SK-N-SH (cell line): ENCODE results near the gene WDR27. TPM values are rescaled to one million over a fixed set of nuclear protein-coding genes. Genes with fewer than 3 reads are reported as not detected.

Experiments
- CTCF ChIA-PET: fragments of 300-600, 350-600 bp; formaldehyde crosslinking; extraction: SDS; loops from one replicate; lab custom pipeline; 2021; lab: Yijun Ruan, JAX
- POLR2A ChIA-PET: fragments of 350-600 bp; sonication (Branson Sonifier 250); formaldehyde crosslinking; extraction: SDS; loops from one replicate; lab custom pipeline; 2020; ENCODE audit warnings: antibody characterized with exemption, inconsistent platforms; lab: Yijun Ruan, JAX
- DNase-seq: peaks from one replicate; pipeline ENCODE4 v3.0.0; 2012
- H2AFZ ChIP-seq: fragments of 200-600 bp; sonication (generic); 2 replicates; pipeline ENCODE4 v1.8.1; 2016; ENCODE audit warnings: antibody characterized with exemption, mild to moderate bottlenecking, low read depth
- H3F3A ChIP-seq: fragments of 200-600 bp; sonication (generic); replicated peaks from 2 replicates; pipeline ENCODE3; 2016; ENCODE audit warnings: antibody characterized with exemption, mild to moderate bottlenecking; ENCODE audit not compliant: insufficient read depth
- H3K27ac ChIP-seq, 2 experiments: fragments of 200-500 bp in 1 of 2; fragments of 200-600 bp in 1 of 2; sonication (Bioruptor generic) in 1 of 2; sonication (generic), shearing (Covaris generic) in 1 of 2; 2 replicates each; pipeline versions ENCODE4 v1.5.1 to v1.6.1; 2014 to 2016; ENCODE audit warnings: low read depth in 2 of 2, inconsistent platforms in 1 of 2, low read length in 1 of 2, mild to moderate bottlenecking in 1 of 2, mixed read lengths in 1 of 2
- H3K27me3 ChIP-seq: fragments of 200-600 bp; sonication (generic), shearing (Covaris generic); 2 replicates; pipeline ENCODE4 v1.6.1; 2016; ENCODE audit warnings: mixed run types; ENCODE audit not compliant: insufficient read depth
- H3K36me3 ChIP-seq, 2 experiments: fragments of 200-500 bp in 1 of 2; fragments of 200-600 bp in 1 of 2; sonication (Bioruptor generic) in 1 of 2; sonication (generic) in 1 of 2; replicated peaks in 1 of 2; 2 replicates each; pipeline versions ENCODE3 to v1.5.1; 2014 to 2016; ENCODE audit warnings: low read length in 1 of 2, mild to moderate bottlenecking in 1 of 2; ENCODE audit not compliant: insufficient read depth in 2 of 2, control insufficient read depth in 1 of 2
- H3K4me1 ChIP-seq, 2 experiments: fragments of 200-500 bp in 1 of 2; fragments of 200-600 bp in 1 of 2; sonication (Bioruptor generic) in 1 of 2; sonication (generic), shearing (Covaris generic) in 1 of 2; 2 replicates each; pipeline versions ENCODE4 v1.5.1 to v1.6.1; 2014 to 2016; ENCODE audit warnings: low read depth in 1 of 2, low read length in 1 of 2, mixed run types in 1 of 2; ENCODE audit not compliant: insufficient read depth in 2 of 2, control insufficient read depth in 1 of 2
- H3K4me2 ChIP-seq: fragments of 200-600 bp; sonication (generic), shearing (Covaris generic); 2 replicates; pipeline ENCODE4 v1.6.1; 2017; ENCODE audit warnings: mixed run types
- H3K4me3 ChIP-seq, 2 experiments: fragments of 200-500 bp in 1 of 2; fragments of 200-600 bp in 1 of 2; sonication (Bioruptor generic) in 1 of 2; sonication (generic), shearing (Covaris generic) in 1 of 2; 2 replicates each; pipeline versions ENCODE4 v1.5.1 to v1.8.1; 2014 to 2016; ENCODE audit warnings: low read depth in 2 of 2, inconsistent platforms in 1 of 2, low read length in 1 of 2, mild to moderate bottlenecking in 1 of 2, mixed read lengths in 1 of 2, moderate library complexity in 1 of 2
- H3K79me2 ChIP-seq: fragments of 200-600 bp; sonication (generic); 2 replicates; pipeline ENCODE4 v1.8.1; 2017; ENCODE audit warnings: mild to moderate bottlenecking; ENCODE audit not compliant: insufficient read depth
- H3K9ac ChIP-seq: fragments of 200-600 bp; sonication (generic); 2 replicates; pipeline ENCODE4 v1.6.1; 2017; ENCODE audit warnings: mixed run types
- H3K9me2 ChIP-seq: fragments of 200-600 bp; sonication (generic); 2 replicates; pipeline ENCODE4 v1.6.1; 2017; ENCODE audit warnings: mixed run types
- H3K9me3 ChIP-seq: fragments of 200-600 bp; sonication (generic); 2 replicates; pipeline ENCODE4 v1.6.1; 2017; ENCODE audit warnings: mixed run types, mild to moderate bottlenecking, moderate library complexity
- H4K20me1 ChIP-seq: fragments of 200-600 bp; sonication (generic); 2 replicates; pipeline ENCODE4 v1.6.1; 2017; ENCODE audit warnings: mild to moderate bottlenecking, mixed run types; ENCODE audit not compliant: insufficient read depth
- ELF1 ChIP-seq: IDR thresholded peaks from 2 replicates; pipeline ENCODE4 v1.4.0; 2012
- EP300 ChIP-seq, 2 experiments: IDR thresholded peaks; 2 replicates each; pipeline versions ENCODE4 v1.4.0 to v1.6.1; 2012; ENCODE audit warnings: borderline replicate concordance in 1 of 2, low read depth in 1 of 2, low read length in 1 of 2
- FOXJ3 ChIP-seq: sonication (generic); formaldehyde crosslinking; IDR thresholded peaks from 2 replicates; pipeline ENCODE4 v1.5.1; 2020; ENCODE audit warnings: mild to moderate bottlenecking, missing genetic modification reagents
- JUND ChIP-seq: IDR thresholded peaks from 2 replicates; pipeline ENCODE4 v1.4.0; 2012
- MEF2A ChIP-seq: IDR thresholded peaks from 2 replicates; pipeline ENCODE4 v1.4.0; 2012; ENCODE audit warnings: low read depth, borderline replicate concordance
- NFIC ChIP-seq: IDR thresholded peaks from 2 replicates; pipeline ENCODE4 v1.4.0; 2012; ENCODE audit warnings: borderline replicate concordance
- RCOR1 ChIP-seq: fragments of 150-350 bp; IDR thresholded peaks from 2 replicates; pipeline ENCODE4 v1.6.1; 2017; ENCODE audit warnings: antibody characterized with exemption, low read length
- RXRA ChIP-seq: IDR thresholded peaks from 2 replicates; pipeline ENCODE4 v1.4.0; 2012; ENCODE audit warnings: low read depth, mild to moderate bottlenecking, borderline replicate concordance
- SMC3 ChIP-seq: IDR thresholded peaks from 2 replicates; pipeline ENCODE4 v1.6.1; 2012; ENCODE audit warnings: low read depth, low read length, improper control_type of control experiment
- TAF1 ChIP-seq: IDR thresholded peaks from 2 replicates; pipeline ENCODE4 v1.6.1; 2012; ENCODE audit warnings: low read depth, mild to moderate bottlenecking, low read length, moderate library complexity, borderline replicate concordance
- TCF12 ChIP-seq: IDR thresholded peaks from 2 replicates; pipeline ENCODE4 v1.4.0; 2012
- TEAD4 ChIP-seq: IDR thresholded peaks from 2 replicates; pipeline ENCODE4 v1.4.0; 2012; ENCODE audit warnings: mild to moderate bottlenecking, borderline replicate concordance; ENCODE audit not compliant: insufficient read depth
- USF1 ChIP-seq: IDR thresholded peaks from 2 replicates; pipeline ENCODE4 v1.4.0; 2012; ENCODE audit warnings: low read depth, borderline replicate concordance
- YY1 ChIP-seq: IDR thresholded peaks from 2 replicates; pipeline ENCODE4 v1.4.0; 2012; ENCODE audit warnings: low read depth, mild to moderate bottlenecking
- WGBS: methylation state at CpG from one replicate; pipeline ENCODE4 v1.1.6; 2017; ENCODE audit warnings: low lambda C conversion rate; 5-methylcytosine and 5-hydroxymethylcytosine counted together
- polyA plus RNA-seq, 3 experiments: library from polyadenylated mRNA; depleted of rRNA; stranded (reverse); fragments of >200 nt; gene quantifications; 2 replicates each; pipeline ENCODE4 v1.2.3, GENCODE V29; 2012
- TF ChIP-seq, protein P1 (sequence below): fragments of 150-350 bp; IDR thresholded peaks from 2 replicates; pipeline ENCODE4 v1.6.1; 2017; ENCODE audit warnings: antibody characterized with exemption, low read length, low read depth, borderline replicate concordance
- TF ChIP-seq, protein P2 (sequence below): IDR thresholded peaks from 2 replicates; pipeline ENCODE4 v1.6.1; 2012; ENCODE audit warnings: mild to moderate bottlenecking, low read depth, low read length, moderate library complexity
- TF ChIP-seq, protein P3 (sequence below): IDR thresholded peaks from 2 replicates; pipeline ENCODE4; 2012
- TF ChIP-seq, protein P4 (sequence below): IDR thresholded peaks from 2 replicates; pipeline ENCODE4 v1.4.0; 2012; ENCODE audit warnings: low read depth, borderline replicate concordance

Gene WDR27
- polyA plus RNA-seq, 1 of the 3 experiments (the other 2 are of a cell fraction) = 55.6 TPM

GRCh38 chr6:169559592-169559991 lies 142.2 kb downstream of the WDR27 start:
- Histone ChIP-seq H2AFZ (no peak overlapping the region), H3K4me3 (no peak overlapping the region), H4K20me1 (no peaks in the 10 kb centered on the region), H3K27ac (no peak overlapping the region), H3K27me3 (no peaks in the 10 kb centered on the region), H3K79me2 (no peaks in the 10 kb centered on the region), H3K9ac (no peak overlapping the region), H3K4me2 (no peak overlapping the region), H3K9me2 (no peaks in the 10 kb centered on the region), H3K4me1 (no peaks in the 10 kb centered on the region), H3K36me3 (peaks cover 0 to 6% of the 10 kb centered on the region in 2 experiments), H3F3A (no peaks in the 10 kb centered on the region), H3K9me3 (no peaks in the 10 kb centered on the region)
- WGBS = 96% methylated on average over 10 of the region's 10 CpGs
- no peak for DNase-seq
- TF ChIP-seq, protein P1, sequence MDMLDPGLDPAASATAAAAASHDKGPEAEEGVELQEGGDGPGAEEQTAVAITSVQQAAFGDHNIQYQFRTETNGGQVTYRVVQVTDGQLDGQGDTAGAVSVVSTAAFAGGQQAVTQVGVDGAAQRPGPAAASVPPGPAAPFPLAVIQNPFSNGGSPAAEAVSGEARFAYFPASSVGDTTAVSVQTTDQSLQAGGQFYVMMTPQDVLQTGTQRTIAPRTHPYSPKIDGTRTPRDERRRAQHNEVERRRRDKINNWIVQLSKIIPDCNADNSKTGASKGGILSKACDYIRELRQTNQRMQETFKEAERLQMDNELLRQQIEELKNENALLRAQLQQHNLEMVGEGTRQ = no peak
- TF ChIP-seq RCOR1 = no peak
- TF ChIP-seq NFIC = no peak
- no peak for TF ChIP-seq RXRA
- no peak for TF ChIP-seq MEF2A
- TF ChIP-seq EP300 (IDR thresholded peaks at IDR 0.05; ENCODE audit: borderline replicate concordance in 1 of 2, low read depth in 1 of 2, low read length in 1 of 2) = no peak
- TF ChIP-seq SMC3 = no peak
- no peak for TF ChIP-seq TCF12
- TF ChIP-seq USF1 = no peak
- no peak for TF ChIP-seq YY1
- no peak for TF ChIP-seq TAF1
- POLR2A ChIA-PET = no interaction called here
- CTCF ChIA-PET = no interaction called here

GRCh38 chr6:169558774-169559441 lies 142.9 kb downstream of the WDR27 start:
- H3K9me2 ChIP-seq = no peaks in the 10 kb centered on the region
- H3K79me2 ChIP-seq = no peaks in the 10 kb centered on the region
- DNase-seq = no peak
- H3F3A ChIP-seq = no peaks in the 10 kb centered on the region
- H2AFZ ChIP-seq = no peak overlapping the region
- CTCF ChIA-PET = no interaction called here
- no peaks in the 10 kb centered on the region for H4K20me1 ChIP-seq
- no peaks in the 10 kb centered on the region for H3K4me1 ChIP-seq
- H3K4me3 ChIP-seq = no peak overlapping the region
- H3K27ac ChIP-seq = no peak overlapping the region
- 92% methylated on average over 9 of the region's 9 CpGs for WGBS
- peaks cover 0 to 9% of the 10 kb centered on the region in 2 experiments for H3K36me3 ChIP-seq
- no peaks in the 10 kb centered on the region for H3K9me3 ChIP-seq
- H3K9ac ChIP-seq = no peak overlapping the region
- H3K27me3 ChIP-seq = no peaks in the 10 kb centered on the region
- POLR2A ChIA-PET = no interaction called here
- no peak overlapping the region for H3K4me2 ChIP-seq
- TF ChIP-seq, protein P2, sequence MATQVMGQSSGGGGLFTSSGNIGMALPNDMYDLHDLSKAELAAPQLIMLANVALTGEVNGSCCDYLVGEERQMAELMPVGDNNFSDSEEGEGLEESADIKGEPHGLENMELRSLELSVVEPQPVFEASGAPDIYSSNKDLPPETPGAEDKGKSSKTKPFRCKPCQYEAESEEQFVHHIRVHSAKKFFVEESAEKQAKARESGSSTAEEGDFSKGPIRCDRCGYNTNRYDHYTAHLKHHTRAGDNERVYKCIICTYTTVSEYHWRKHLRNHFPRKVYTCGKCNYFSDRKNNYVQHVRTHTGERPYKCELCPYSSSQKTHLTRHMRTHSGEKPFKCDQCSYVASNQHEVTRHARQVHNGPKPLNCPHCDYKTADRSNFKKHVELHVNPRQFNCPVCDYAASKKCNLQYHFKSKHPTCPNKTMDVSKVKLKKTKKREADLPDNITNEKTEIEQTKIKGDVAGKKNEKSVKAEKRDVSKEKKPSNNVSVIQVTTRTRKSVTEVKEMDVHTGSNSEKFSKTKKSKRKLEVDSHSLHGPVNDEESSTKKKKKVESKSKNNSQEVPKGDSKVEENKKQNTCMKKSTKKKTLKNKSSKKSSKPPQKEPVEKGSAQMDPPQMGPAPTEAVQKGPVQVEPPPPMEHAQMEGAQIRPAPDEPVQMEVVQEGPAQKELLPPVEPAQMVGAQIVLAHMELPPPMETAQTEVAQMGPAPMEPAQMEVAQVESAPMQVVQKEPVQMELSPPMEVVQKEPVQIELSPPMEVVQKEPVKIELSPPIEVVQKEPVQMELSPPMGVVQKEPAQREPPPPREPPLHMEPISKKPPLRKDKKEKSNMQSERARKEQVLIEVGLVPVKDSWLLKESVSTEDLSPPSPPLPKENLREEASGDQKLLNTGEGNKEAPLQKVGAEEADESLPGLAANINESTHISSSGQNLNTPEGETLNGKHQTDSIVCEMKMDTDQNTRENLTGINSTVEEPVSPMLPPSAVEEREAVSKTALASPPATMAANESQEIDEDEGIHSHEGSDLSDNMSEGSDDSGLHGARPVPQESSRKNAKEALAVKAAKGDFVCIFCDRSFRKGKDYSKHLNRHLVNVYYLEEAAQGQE = no peak
- TF ChIP-seq, protein P3, sequence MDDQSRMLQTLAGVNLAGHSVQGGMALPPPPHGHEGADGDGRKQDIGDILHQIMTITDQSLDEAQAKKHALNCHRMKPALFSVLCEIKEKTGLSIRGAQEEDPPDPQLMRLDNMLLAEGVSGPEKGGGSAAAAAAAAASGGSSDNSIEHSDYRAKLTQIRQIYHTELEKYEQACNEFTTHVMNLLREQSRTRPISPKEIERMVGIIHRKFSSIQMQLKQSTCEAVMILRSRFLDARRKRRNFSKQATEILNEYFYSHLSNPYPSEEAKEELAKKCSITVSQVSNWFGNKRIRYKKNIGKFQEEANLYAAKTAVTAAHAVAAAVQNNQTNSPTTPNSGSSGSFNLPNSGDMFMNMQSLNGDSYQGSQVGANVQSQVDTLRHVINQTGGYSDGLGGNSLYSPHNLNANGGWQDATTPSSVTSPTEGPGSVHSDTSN = no peak
- TF ChIP-seq, protein P4, sequence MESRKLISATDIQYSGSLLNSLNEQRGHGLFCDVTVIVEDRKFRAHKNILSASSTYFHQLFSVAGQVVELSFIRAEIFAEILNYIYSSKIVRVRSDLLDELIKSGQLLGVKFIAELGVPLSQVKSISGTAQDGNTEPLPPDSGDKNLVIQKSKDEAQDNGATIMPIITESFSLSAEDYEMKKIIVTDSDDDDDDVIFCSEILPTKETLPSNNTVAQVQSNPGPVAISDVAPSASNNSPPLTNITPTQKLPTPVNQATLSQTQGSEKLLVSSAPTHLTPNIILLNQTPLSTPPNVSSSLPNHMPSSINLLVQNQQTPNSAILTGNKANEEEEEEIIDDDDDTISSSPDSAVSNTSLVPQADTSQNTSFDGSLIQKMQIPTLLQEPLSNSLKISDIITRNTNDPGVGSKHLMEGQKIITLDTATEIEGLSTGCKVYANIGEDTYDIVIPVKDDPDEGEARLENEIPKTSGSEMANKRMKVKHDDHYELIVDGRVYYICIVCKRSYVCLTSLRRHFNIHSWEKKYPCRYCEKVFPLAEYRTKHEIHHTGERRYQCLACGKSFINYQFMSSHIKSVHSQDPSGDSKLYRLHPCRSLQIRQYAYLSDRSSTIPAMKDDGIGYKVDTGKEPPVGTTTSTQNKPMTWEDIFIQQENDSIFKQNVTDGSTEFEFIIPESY = no peak
- TF ChIP-seq, protein P1 = no peak
- TF ChIP-seq JUND (no peak), FOXJ3 (CRISPR knock-in tag) (no peak), SMC3 (no peak), RCOR1 (no peak), ELF1 (no peak), TEAD4 (no peak), TCF12 (no peak)
